NCI-H187 (cell line): ENCODE data around the gene CNST.
"Not testable (repeated sequence)": the region's sequence is repeated elsewhere in the genome, so short reads cannot be mapped to it uniquely, and the experiment has no call there.

Source experiments
- DNase-seq, 2 experiments: peaks; one replicate each; lab custom pipeline; 2025; lab: John Stamatoyannopoulos, UW

The CNST gene

DNA sequence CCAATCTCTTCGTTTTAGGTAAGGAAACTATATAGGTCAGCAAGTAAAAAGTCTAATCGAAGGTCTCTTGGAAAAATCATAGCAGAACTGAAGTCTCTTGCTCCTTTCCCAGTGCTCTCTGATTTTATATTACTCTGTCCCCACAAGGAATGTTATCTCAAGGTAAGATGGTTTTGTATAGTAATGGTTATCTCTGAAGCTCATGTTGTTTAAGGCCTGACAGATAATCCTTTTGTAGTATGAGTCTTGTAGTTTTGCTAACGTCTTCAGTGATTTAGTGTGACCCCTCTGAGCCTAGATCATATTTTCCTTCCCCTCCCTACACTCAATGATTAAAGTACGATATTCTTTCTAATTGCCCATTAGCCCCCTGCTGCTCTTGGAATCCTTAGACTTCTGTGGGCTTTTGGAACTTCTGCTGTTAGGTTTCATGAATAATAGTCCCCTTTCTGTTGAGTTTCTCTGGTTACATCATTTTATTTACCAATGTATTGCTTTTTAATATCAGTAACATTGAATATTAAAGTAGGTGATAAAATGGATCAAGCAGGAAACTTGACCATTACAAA lies 52.1 kb downstream of the CNST start:
- DNase-seq, result no peak

DNA sequence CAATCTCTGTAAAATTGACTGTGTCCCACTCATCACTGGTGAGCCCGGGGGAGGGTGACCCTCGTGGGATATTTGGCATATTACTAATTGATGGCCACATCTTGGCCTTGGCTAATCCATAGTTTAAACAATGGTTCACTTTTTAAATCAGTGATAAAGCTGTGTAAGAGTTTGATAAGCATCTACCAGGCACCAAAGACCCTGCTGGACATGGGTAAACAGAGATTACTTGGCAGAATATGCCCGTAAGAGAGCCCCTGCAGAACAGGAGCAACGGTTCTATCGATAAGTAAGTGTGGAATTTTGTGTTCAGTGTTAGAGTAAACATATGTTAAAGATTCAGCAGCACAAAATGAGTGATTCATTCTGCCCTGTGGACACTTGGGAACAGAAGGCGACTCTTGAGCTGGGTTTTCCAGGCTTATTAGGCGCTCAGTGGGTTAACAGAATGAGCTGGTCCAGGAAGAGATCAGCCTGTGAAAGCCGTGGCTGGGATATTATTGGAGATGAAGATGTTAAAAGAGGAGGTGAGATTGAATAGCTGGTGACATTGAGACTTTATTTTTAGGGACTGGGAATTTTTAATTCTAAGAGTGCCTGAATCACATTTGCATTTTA lies 55.9 kb downstream of the CNST start:
- no peak for DNase-seq

DNA sequence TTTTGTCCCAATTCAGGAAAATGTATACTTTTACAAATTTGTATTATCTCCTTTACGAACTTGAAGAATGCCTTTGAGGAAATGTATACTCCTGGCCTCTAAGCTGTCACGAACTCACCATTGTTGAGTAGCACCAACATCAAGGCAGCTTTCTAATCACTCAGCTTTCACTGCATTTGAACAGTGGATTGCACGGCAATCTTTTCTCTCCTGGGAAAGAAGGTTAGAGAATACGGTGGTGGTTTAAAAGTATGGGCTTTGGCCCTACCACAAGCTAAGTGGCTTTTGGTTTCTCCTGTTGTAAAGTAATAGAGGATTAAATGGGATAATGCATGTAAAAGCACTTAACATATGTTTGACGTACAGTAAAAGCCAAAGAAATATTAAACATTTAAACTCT lies 57.8 kb downstream of the CNST start:
- DNase-seq, result no peak

- no peak for DNase-seq
Observed at GRCh38 chr1:246629030-246629429, 62.8 kb downstream of the CNST start.

- no peak for DNase-seq
Observed at GRCh38 chr1:246629976-246630375, 63.7 kb downstream of the CNST start.

DNA sequence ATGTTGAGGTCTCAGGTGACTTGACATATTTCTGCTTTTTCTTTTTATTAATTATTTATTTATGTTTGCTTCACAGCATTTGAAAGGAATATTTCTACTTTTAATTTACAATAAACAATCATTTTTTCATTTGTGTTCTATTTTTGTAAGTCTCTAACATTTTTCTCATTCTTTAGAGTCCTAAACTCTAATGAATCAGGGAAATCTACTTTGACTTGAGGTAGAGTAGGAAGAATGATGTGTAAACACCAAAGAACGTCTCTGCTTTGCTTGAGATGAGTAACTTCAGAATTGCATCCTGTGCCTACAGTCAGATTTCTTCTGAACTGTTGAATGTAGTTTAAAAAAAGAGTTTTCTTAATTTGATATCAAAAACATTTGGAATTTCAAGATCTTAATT lies 65.2 kb downstream of the CNST start:
- DNase-seq, result no peak

DNA sequence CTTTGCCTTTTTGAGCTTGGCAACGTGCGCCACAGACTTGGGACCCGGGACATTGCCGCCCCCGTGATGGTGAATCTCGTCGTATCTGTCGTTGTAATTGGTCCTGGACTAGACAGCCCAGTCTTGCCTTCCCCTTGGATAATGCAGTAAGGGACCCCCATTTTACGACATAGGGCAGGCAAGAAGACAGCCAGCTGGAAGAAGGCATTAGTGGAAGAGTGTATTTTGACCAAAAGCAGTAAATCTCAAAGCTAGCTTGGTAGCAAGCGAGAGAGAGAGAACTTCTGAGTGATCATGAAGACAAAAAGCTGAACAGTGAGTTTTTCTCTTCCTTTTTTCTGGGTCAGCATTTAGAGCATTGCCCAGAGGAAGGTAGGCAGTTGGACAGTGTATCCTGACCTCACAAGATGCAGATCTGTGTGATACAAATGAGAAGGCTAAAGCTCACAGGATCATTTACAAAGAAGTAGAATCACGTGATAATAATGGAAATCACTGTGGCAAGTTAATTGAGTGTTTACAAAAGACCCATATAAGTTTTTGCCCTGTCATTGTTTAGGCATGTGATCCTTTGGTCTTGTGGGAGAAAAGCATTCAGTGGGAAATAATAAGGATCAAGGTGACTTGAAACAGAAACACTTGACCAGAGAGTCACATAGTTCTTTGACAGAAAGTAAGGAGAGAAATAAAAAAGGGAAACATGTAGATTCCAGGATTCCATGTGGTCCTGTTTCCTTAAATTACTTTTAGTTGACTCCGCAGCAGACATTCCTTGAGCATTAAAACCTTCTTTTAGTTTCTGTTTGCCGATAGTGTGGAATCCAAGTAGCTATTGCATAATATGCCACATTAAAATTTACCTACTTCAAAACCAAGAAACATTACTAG lies 66.3 kb downstream of the CNST start:
- no peak for DNase-seq

- not testable (repeated sequence) for DNase-seq
Observed at GRCh38 chr1:246634659-246635058, 68.4 kb downstream of the CNST start.

- DNase-seq, result no peak
Observed at GRCh38 chr1:246638941-246639655, 72.8 kb downstream of the CNST start.

DNA sequence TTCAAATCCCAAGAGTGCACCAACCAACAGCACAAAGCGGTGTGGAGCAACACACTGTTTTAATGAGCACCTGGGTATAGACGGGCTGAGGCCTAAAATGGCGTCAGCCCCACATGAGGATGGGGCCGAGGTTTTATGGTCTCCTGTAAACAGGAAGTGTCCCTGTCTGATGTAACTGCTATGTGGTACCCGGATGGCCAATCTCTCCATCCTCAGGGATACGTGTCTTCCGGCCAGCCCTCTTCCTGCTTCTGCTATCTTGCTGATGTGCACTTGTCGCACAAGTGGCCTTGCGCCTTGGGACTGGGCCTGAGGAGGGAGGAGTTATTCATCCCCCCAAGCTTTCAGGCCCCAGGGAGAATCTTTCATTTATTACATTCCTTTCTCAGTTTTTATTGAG lies 73.5 kb downstream of the CNST start:
- DNase-seq, result no peak

- DNase-seq, result no peak
Observed at GRCh38 chr1:246640747-246641146, 74.5 kb downstream of the CNST start.

DNA sequence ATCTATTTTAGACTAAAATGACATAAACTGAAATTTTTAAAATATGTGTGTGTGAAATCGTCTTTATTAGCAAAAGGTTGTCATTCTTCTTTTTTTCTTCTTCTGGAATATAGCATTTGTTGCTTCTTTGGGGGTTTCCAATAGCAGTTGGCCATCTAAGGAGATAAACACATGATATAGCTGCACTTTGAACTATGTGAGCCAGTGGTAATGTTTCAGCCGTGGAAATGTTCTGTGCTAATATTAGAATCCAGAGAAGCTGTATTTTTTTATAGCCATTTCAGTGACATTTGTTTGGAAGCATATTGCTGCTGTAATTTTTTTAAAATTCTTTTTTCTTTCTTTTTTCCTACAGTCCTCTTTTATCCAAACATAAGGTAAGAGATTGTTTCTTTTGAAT lies 75.1 kb downstream of the CNST start:
- DNase-seq, result no peak

GRCh38 chr1:246642719-246643118 lies 76.5 kb downstream of the CNST start:
- DNase-seq, result no peak

GRCh38 chr1:246647113-246647512 lies 80.9 kb downstream of the CNST start:
- no peak for DNase-seq

DNA sequence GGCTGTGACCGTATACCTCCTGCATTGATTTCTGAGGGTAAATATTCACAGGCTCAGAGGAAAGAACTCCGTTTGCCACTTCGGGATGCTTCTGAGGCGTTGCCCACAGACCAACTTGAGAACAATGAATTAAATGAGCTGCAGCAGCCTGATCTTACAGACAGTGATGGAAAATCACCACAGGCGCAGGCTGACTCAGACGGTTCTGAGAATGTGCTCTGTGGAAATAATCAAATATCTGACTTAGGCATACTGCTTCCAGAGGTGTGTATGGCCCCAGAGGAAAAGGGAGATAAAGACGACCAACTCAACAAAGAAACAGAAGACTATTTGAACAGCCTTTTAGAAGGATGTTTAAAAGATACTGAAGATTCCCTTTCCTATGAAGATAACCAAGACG lies 81.3 kb downstream of the CNST start:
- DNase-seq, result no peak

- DNase-seq, result no peak
Observed at GRCh38 chr1:246651012-246651695, 84.9 kb downstream of the CNST start.

GRCh38 chr1:246658567-246658966 lies 92.3 kb downstream of the CNST start:
- no peak for DNase-seq

GRCh38 chr1:246659594-246660140 lies 93.4 kb downstream of the CNST start:
- DNase-seq, result no peak

GRCh38 chr1:246661451-246661850 lies 95.2 kb downstream of the CNST start:
- no peak for DNase-seq

DNA sequence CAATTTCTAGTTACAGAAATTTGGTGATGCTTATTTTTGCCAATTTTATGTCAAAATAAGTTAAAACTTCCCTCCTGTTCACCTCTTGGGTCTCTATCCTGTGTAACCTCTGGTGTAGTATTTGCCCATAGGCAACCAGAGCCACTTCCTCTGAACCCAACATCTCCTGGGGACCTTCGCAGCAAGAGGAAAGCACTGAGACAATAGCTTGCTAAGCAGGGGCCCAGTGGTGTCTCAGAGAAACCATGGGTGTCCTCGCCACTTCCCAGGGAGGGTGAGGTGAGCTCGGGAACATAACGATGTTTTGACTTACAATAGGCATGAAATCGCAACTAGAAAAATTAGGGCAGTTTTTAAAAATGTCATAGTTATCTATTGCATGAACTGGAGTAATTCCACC lies 101.5 kb downstream of the CNST start:
- DNase-seq, result no peak

DNA sequence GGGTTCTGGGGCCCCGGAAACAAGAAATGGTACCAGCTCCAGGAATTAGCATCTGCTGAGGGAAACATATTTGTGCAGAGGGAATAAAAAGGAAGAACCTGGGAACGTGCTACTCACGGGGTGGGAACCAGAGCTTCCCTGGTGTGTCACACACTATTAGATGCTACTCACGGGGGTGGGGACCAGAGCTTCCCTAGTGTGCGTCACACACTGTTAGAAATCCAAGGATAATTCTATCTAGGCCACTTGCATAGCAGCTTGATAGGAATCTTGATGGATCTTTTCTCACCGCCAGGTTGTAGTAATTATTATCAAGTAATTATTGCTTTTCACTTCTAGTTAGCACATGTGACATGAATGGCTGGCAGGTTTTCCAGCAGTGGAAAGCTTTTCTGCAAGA lies 103.4 kb downstream of the CNST start:
- DNase-seq, result no peak

GRCh38 chr1:246674049-246674448 lies 107.8 kb downstream of the CNST start:
- DNase-seq, result no peak
